HEK293T (cell line): ENCODE results near the gene ITGA1.

Source experiments
- BHLHE40 ChIP-seq: fragments of 450-650 bp; IDR thresholded peaks from 2 replicates; pipeline ENCODE4 v1.6.1; 2016; ENCODE audit warnings: mild to moderate bottlenecking, moderate library complexity, borderline replicate concordance
- ELF4 ChIP-seq: fragments of 450-650 bp; IDR thresholded peaks from 2 replicates; pipeline ENCODE4 v1.6.1; 2017; ENCODE audit warnings: antibody characterized with exemption
- FOXM1 ChIP-seq: fragments of 450-650 bp; IDR thresholded peaks from 2 replicates; pipeline ENCODE4 v1.6.1; 2017; ENCODE audit warnings: mild to moderate bottlenecking, borderline replicate concordance
- LEF1 ChIP-seq: fragments of 450-650 bp; IDR thresholded peaks from 2 replicates; pipeline ENCODE4 v1.6.1; 2017; ENCODE audit warnings: mild to moderate bottlenecking, borderline replicate concordance
- TARDBP ChIP-seq: fragments of 450-650 bp; IDR thresholded peaks from 2 replicates; pipeline ENCODE4 v1.6.1; 2016

DNA sequence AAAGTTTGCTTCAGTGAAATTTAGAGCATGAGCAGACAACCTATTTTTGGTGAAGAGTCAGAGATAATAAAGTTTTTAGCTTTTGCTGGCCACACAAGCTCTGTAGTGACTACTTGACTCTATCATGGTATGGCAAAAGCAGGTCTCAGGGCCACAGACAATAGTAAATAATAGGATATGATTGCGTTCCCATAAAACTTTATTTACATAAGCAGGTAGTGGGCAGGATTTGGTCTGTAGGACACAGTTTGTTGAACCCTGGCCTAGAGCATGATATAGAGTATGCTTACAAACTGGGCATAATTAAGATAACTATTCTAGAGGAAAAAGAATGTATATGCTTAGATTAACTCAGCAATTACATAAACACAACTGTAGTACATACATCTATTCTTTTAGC is 30.1 kb downstream of the ITGA1 start:
- TF ChIP-seq LEF1: no peak
- no peak for TF ChIP-seq ELF4
- TF ChIP-seq FOXM1: no peak
- no peak for TF ChIP-seq BHLHE40
- no peak for TF ChIP-seq TARDBP
